ENCODE data around the gene DENND5B.
"Not testable (repeated sequence)": the region's sequence is repeated elsewhere in the genome, so short reads cannot be mapped to it uniquely, and the experiment has no call there.

DENND5B gene

DNA sequence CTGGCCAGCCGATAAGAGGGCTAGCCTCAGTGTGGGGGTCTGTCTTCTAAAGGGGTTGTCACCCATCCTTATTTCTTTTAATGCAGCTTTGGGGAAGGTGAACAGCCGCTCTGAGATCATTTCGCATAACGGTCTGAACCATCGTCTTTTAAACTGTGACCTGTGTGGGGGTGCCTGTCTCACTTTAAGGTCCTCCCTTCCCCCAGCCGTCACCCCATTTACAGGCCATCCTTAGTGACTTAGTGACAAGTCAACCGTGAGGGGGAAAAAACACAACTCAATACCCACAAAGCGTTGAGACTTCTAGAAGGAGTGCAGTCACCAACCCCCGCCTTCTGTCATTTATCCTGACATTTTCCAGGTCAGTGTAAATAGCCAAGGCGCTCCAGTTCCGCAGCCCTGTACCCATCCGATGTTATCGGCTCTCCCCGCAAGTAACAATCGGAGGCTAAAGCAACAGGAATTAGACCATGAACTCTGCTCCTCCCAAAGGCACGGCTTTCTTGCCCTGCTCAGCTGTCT is 505 bp upstream of the DENND5B start:
- DNase-seq (ENCODE audit: low spot score) = no peak

GRCh38 chr12:31589904-31590641 is 863 bp downstream of the DENND5B start:
- peak; percentile 52 for DNase-seq (ENCODE audit: low spot score)

- no peak for DNase-seq (ENCODE audit: low spot score)
Measured at GRCh38 chr12:31589598-31589903, 1.4 kb downstream of the DENND5B start.

DNA sequence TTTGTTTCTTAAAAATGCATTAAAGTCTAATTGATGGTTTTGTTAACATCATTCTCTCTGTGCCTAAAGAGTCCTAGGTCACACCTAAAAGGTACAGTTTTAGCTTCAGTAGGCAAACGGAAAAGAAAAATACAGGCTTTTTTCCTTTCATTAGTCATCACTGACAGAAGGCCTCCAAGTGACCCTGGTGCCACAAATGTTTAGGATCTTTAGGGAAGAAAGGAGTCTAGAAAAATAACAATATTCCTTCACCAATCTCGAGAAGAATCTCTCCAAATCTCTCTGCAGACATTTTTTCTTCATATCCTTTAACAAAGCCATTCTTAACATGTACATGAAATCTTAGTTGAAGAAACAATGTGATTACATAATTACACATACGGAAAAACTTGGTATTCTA is 2.0 kb downstream of the DENND5B start:
- no peak for DNase-seq (ENCODE audit: low spot score)

DNA sequence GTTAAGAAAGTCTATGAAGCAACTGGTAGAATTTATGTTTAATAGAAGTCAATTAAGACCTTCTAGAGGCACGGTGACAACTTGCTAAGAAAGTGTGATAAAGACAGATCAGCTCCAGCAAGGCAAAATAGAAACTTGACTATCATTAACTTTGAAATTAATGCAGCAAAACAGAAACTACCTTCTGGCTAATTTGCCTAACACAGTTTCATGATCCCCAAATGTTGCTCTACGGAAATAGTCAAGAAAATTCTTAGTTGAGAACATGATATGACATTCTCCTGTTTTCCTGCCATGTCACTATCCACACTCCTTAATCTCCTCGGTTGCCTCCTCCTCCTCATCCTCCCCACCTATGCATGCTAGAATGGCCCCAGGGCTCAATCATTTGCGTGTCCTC is 4.2 kb downstream of the DENND5B start:
- no peak for DNase-seq (ENCODE audit: low spot score)

DNA sequence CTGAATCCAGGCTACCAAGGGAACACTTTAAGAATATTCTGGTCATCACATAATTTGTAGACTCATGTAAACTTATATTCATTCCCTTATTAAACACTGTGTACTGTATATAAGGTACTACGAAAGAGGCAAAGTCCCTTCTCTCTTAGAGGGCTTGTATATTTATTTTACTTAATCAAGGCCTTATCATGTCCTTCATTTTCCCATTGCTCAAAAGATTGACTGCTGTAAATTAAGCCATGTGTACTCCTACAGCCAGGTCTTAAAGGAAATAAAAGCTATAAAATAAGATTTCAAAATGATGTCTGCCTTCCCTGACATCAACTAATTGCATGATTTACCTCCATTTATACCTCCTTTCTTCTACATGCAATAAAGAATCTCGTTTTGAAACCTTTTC is 5.0 kb downstream of the DENND5B start:
- DNase-seq (ENCODE audit: low spot score) = no peak

DNA sequence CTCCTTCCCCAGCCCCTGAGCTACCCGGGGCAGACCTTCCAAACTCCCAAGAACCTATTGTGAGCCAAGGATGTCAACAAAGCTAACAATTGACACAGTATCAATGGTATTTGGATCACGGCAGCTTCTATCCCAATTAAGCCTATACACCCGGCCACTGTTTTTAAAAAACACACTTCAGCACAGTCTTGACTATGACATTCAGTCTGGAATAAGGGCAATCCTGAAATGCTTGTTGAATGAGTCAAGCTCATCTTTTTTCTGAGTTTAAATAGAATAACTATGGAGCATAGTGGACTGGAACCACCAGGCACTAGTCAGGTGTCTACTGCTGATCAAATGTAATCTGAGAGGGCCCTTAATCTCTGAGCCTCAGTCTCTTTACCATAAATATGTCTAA is 5.7 kb downstream of the DENND5B start:
- DNase-seq (ENCODE audit: low spot score) = no peak

DNA sequence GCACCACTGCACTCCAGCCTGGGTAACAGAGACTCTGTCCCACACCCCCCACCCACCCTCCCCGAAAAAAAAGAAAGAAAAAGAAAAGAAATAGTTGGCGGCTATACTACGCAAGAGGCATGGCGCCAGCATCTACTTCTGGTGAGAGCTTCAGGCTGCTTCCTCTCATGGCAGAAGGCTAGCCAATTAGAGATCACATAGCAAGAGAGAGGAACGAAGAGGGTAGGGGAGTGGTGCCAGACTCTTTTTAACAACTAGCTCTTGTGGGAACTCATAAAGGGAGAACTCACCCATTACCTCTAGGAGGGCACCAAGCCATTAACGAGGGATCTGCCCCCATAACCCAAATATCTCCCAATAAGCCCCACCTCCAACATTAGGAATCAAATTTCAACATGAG is 6.2 kb downstream of the DENND5B start:
- DNase-seq (ENCODE audit: low spot score) = no peak

DNA sequence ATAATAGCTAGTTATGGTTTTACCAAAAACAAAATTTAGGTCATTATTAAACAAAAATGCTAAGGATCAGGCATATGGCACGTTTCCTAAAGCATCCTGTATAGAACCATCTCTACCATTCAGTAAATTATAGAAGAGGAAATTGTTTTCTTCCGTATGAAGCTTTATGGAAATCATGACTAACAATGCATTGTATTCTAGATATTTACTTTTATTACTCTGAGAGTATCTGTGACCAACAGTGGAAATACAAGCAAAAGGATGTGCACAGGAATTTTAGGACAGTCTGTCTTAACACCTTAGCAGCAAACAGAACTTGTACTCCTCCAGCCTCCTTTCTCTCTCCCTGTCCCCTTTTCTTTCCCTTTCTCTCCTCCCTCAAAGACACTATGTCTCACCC is 7.1 kb downstream of the DENND5B start:
- peak; percentile 38 for DNase-seq (ENCODE audit: low spot score)

DNA sequence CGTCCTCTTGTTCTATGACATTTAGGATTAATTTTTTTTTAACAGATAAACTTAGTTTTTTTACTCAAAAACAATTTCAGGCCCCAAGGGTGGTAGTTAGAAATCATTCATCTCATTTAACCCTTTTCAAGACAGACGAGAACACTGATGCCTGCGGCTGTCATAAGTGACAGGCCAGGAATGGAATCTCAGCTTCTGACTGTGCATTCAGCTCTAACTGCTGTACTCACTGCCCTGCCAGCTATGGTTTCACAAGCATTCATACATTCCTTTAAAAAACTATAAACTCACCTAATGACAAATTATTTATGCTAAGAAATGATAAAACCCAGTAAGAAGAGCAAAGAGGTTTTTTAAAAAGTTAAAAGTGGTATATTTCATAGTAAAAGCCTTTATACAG is 8.8 kb downstream of the DENND5B start:
- no peak for DNase-seq (ENCODE audit: low spot score)

- peak; percentile 7 for DNase-seq (ENCODE audit: low spot score)
Measured at GRCh38 chr12:31578632-31579031, 12.3 kb downstream of the DENND5B start.

DNA sequence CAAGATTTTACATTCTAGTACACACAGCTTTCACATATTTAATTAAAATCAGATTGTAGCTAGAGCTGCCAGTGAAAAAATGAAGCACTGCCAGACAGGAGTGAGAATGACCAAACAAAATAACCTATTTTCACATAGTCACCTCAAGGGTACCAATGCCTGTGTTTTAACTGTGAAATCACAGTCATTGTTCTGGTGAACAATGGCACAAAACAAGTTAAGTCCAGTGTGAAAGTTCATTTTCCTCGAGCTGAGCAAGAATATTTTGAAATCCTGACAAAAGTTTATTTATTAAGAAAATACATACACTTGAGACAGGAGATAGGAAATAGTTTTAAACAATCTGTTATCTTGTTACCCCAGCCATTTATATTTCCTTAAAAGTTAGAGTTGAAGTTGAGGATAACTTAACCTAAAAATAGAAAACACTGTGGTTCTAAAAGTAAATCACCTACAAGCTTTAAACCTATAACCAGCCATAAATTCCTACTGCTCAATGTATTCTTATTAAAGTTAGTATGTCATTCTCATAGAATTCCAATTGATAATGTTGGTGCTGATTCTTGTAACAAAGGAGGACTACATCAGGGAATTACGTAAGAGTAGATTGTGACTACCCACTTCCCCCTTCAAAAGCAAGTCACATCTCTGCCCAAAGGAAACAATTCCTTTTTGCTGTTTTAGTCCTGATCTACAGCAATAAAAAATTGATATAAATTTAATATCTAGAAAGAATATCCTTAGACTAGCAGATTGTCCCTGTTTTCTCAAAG is 15.9 kb downstream of the DENND5B start:
- DNase-seq (ENCODE audit: low spot score) = peak; percentile 28

- not testable (repeated sequence) for DNase-seq (ENCODE audit: low spot score)
Measured at GRCh38 chr12:31574367-31574766, 16.6 kb downstream of the DENND5B start.

DNA sequence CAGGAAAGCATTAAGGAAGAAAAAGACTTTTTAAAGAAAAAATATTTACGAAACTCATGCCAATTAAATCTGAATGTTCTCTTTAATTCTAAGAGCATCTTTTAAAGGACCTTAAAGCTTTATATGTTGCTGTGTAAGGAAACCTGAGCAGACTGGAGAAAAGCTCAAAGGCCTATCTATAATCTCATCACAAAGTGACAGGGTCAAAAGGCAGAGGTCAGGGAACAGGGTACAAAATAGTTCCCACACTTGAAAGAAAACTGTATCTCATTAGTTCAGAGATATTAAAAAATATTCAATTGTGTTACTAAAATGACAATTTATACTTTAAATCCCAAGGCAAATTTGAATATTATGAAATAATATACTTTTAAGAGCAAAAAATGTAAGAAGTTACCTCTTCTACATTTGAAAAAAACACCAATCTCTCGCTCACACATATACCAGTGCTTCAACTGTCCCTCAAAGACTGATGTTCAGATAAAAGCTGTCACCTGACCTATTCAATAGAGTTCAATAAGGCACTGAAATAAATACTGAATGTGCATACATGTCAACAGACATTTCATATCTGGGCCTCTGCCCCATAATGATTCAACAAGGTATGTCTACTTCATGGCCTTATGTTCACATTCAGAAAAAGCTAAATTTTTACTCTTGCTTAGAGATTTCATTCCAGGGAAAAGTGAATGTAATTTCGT is 17.9 kb downstream of the DENND5B start:
- DNase-seq (ENCODE audit: low spot score) = no peak

- DNase-seq (ENCODE audit: low spot score) = no peak
Measured at GRCh38 chr12:31570880-31571279, 20.1 kb downstream of the DENND5B start.

GRCh38 chr12:31569517-31569916 is 21.4 kb downstream of the DENND5B start:
- DNase-seq (ENCODE audit: low spot score) = not testable (repeated sequence)

- DNase-seq (ENCODE audit: low spot score) = no peak
Measured at GRCh38 chr12:31568498-31568897, 22.4 kb downstream of the DENND5B start.

GRCh38 chr12:31567029-31567428 is 23.9 kb downstream of the DENND5B start:
- DNase-seq (ENCODE audit: low spot score) = no peak

GRCh38 chr12:31566547-31566946 is 24.4 kb downstream of the DENND5B start:
- DNase-seq (ENCODE audit: low spot score) = no peak

DNA sequence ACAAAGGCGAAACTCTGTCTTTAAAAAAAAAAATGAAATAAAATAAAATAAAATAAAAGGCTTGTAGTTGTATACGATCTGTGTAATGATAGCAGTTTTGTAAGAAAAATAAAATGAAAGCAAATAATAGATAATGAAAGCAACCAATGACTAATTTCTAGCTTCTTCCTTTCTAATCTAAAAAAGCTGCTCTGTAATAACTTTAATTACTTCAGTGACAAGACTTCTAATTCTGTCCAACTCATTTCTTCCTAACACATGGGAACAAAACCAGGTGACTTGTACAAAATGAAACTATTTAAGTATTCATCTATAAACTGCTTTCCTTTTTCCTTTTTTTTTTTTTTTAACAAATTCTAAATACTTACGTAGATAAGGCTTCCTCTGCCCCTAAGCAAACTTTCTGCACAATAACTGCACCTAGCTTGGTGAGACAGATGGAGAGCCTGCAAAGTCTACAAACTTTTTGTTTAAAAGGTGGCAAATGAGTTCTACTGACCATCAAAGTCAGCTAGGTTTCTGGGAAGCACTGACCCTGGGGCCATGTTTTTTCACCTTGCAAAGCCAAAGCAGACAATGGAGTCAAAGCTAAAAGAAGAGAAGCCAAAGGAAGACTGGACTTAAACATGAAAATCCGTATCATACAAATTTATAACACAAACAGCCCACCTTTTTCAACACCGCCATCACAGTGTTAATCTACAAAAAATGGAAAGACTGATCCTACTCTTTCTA is 28.2 kb downstream of the DENND5B start:
- no peak for DNase-seq (ENCODE audit: low spot score)

DNA sequence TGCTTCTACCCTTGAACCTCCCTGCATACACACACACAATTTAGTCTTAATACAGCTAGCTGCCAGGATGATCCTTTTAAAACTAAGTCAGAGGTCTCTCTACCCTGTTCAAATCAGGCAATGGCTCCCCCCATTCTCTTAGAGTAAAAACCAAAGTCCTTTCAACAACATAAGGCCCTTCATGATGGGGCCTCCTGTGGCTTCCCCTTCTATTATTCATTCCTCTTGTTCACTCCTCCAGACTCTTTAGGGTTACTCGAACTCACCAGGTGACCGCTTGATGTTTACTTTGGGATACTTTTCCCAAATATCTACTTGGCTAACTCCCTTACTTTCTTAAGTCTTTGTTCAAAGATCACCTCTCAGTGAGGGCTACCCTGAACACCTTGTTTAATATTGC is 30.4 kb downstream of the DENND5B start:
- no peak for DNase-seq (ENCODE audit: low spot score)

DNA sequence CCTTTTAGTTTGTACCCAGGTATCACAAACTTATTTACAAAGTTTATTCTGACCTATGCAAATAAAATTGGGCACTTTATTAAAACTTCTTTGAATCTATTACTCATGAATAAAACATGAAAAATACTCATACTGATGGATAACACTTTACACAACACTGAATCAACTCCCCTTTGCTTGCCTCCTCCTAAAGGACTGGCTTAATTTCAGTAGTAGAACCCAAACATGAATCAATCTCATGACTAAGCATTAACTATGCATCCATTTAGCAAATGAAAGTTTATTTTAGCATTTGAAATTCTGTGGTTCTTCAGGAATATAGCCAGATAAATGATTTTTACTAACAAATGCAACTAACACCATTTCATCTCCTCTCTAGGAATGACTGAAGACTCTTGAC is 32.4 kb downstream of the DENND5B start:
- no peak for DNase-seq (ENCODE audit: low spot score)
